IPS DF 6.9 (cell line): ENCODE data around the gene ANO6.

Experiments
- DNase-seq: peaks from one replicate; pipeline ENCODE4 v3.0.0-alpha.2; 2013; ENCODE audit warnings: low read depth, low spot score
- H3K27ac ChIP-seq: one replicate; pipeline ENCODE4 v1.5.1; 2013; ENCODE audit warnings: low read length, control low read depth
- H3K27me3 ChIP-seq: 2 replicates; pipeline ENCODE4 v1.6.1; 2013; ENCODE audit warnings: mild to moderate bottlenecking, low read length; ENCODE audit not compliant: control insufficient read depth, insufficient read depth
- H3K36me3 ChIP-seq: 2 replicates; pipeline ENCODE4 v1.6.1; 2013; ENCODE audit warnings: low read length; ENCODE audit not compliant: control insufficient read depth, insufficient read depth
- H3K4me1 ChIP-seq: 2 replicates; pipeline ENCODE4 v1.6.1; 2013; ENCODE audit warnings: low read length; ENCODE audit not compliant: control insufficient read depth, insufficient read depth
- H3K4me3 ChIP-seq: 2 replicates; pipeline ENCODE4 v1.5.1; 2013; ENCODE audit warnings: mild to moderate bottlenecking, low read length
- H3K9me3 ChIP-seq: 2 replicates; pipeline ENCODE4 v1.6.1; 2013; ENCODE audit warnings: low read length, inconsistent platforms; ENCODE audit not compliant: control insufficient read depth, insufficient read depth
- WGBS: extraction: QIAGEN DNeasy Blood & Tissue Kit; methylation state at CpG from one replicate; pipeline ENCODE4 v1.1.7; 2013; ENCODE audit warnings: mixed read lengths, missing lambda C conversion rate; ENCODE audit not compliant: insufficient read length, insufficient coverage; 5-methylcytosine and 5-hydroxymethylcytosine counted together

ANO6 gene

DNA sequence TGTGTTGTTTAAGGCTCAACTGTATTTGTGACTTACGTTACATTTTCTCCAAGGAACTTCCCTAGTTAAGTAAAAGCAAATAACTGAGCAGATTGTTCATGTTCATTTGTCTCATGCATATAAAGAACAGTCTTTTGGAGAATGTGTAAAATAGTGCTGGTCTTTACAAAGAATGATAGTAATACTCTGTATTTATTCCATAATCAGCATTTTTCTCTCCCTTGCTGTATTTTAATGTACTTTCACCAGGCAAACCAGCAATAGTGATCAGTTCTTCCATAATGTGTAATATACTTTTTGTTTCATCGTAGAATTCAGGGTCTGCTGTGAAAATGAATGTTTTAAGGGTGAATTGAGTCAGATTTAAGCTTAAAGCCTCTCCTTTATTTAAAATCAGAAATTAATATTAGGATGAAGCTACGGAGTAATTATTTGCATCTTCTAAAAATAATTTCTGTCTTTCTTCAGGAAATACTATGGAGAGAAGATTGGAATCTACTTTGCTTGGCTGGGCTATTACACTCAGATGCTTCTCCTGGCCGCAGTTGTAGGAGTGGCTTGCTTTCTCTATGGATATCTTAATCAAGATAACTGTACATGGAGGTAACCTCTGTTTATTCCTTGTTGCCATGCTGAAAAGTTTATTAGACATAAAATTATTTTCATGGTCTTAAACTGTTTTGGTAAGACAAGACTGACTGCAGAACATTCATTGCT lies 141.1 kb downstream of the ANO6 start:
- WGBS: no CpG with 5 or more reads among the region's 4 CpGs
- Histone ChIP-seq H3K9me3 (no peaks in the 10 kb centered on the region), H3K4me1 (no peaks in the 10 kb centered on the region; the same call in 1 of the 2 replicates), H3K36me3 (no peaks in the 10 kb centered on the region; the same call in 1 of the 2 replicates), H3K27ac (no peak overlapping the region), H3K27me3 (no peaks in the 10 kb centered on the region), H3K4me3 (no peak overlapping the region)
- no peak for DNase-seq

DNA sequence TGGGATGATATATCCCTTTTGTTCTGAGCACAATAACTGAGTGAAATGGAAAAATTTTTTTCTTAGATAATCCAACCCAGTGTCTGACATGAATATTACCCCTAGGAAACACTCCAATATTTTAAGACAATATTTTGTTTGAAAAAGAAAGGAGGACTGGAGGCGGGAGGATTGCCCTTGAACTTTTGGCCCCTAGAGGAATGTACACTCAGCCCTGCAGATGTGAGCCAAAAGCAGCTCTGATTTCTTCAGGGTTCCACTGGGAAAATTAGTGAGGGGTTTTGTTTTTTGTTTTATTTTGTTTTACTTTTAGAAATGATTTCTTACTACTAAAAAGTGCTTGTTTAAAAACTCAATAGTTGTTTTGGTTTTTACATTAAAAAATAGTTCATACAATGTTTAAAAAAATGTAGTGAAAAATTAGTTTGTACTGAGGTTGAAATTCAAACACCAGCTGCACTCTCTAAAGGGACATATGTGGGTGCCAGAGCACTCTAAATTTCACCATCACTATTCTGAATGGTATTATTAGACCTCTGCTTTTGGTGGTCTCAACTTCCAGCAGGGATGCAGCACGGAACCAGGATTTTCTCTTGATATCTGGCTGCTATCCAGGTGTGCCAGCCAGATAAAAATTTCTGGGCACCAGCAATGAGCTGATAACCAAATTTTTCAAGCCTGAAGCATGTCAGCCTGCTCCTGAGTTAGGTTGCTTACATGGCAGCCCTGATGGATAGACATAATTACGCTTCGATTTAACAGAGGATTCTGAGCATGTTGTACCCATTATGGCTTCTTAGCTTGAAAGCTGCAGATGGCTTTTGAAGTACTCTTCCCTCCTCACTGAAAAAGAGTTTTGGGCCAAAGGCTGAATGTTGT lies 141.9 kb downstream of the ANO6 start:
- Histone ChIP-seq H3K27ac (no peak overlapping the region), H3K36me3 (no peaks in the 10 kb centered on the region; the same call in 1 of the 2 replicates)
- no CpG with 5 or more reads among the region's 4 CpGs for WGBS

DNA sequence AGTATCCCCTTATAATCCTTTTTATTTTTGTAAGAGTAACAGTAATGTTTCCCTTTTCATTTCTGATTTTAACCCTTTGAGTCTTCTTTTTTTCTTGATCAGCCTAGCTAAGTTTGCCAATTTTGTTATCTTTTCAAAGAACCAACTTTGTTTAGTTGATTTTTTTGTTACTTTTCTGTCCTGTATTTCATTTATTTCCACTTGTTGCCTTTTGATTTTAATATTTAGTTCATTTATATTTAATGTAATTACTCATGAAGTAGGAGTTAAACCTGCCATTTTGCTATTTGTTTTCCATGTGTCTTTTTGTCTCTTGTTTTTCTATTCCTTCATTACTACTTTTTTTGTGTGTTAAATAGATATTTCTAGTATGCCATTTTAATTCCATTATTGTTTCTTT lies 146.4 kb downstream of the ANO6 start:
- DNase-seq: no peak
- Histone ChIP-seq H3K36me3 (no peaks in the 10 kb centered on the region), H3K4me3 (no peak overlapping the region), H3K4me1 (no peaks in the 10 kb centered on the region), H3K27ac (no peak overlapping the region), H3K27me3 (no peaks in the 10 kb centered on the region), H3K9me3 (no peaks in the 10 kb centered on the region)

More for the DNA sequence above, 141.9 kb downstream of the ANO6 start:
- H3K4me1 ChIP-seq: no peaks in the 10 kb centered on the region; the same call in 1 of the 2 replicates
- DNase-seq: no peak
- no peaks in the 10 kb centered on the region for H3K27me3 ChIP-seq
- no peak overlapping the region for H3K4me3 ChIP-seq
- no peaks in the 10 kb centered on the region for H3K9me3 ChIP-seq

DNA sequence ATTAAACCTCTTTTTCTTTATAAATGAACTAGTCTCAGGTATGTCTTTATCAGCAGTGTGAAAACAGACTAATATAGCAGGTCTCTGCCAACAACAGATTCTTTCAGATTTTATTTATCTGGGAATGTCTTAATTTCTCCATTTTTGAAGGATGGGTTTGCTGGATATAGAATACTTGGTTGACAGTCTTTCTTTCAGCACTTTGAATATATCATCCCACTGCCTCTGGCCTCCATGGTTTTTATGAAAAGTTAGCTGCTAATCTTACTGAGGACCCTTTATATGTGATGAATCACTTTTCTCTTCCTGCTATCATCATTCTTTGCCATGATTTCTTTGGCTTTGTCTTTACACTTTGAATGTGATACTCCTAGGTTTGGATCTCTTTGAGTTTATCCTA lies 148.0 kb downstream of the ANO6 start:
- Histone ChIP-seq H3K27ac (no peak overlapping the region), H3K4me1 (no peaks in the 10 kb centered on the region), H3K9me3 (no peaks in the 10 kb centered on the region), H3K27me3 (no peaks in the 10 kb centered on the region), H3K36me3 (no peaks in the 10 kb centered on the region), H3K4me3 (no peak overlapping the region)
- no peak for DNase-seq

DNA sequence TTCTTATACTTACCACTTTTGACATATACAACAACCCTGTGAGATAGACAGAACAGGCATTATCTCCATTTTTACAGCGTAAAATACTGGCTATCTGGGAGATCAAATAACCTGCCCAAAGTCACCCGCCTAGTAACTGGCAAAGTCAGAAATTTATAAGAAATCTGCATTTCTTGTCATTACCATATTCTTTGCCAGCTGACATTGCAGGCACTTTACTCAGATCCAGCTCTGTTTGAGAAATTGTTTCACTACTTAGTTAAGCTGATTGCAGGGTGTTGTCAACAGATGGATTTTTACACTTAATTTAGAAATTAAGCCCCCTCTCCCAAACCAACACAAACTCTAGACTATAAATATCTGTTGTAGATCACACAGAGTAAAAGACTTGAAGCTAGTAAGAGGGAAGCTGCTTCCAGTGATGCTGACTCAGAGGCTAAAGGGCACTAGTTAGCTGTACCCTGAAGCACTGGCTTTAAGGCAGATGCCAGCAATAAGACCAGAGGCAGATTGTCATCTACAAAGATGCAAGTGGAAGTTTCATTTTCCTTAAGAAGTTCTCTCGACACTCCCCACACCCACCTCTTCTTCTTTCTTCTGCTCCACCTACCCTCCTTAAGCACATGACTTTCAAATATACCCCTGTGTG lies 153.1 kb downstream of the ANO6 start:
- Histone ChIP-seq H3K27ac (no peak overlapping the region), H3K9me3 (no peaks in the 10 kb centered on the region), H3K4me1 (no peaks in the 10 kb centered on the region), H3K27me3 (no peaks in the 10 kb centered on the region), H3K36me3 (no peaks in the 10 kb centered on the region), H3K4me3 (no peak overlapping the region)
- no CpG with 5 or more reads among the region's 3 CpGs for WGBS
- DNase-seq: no peak

DNA sequence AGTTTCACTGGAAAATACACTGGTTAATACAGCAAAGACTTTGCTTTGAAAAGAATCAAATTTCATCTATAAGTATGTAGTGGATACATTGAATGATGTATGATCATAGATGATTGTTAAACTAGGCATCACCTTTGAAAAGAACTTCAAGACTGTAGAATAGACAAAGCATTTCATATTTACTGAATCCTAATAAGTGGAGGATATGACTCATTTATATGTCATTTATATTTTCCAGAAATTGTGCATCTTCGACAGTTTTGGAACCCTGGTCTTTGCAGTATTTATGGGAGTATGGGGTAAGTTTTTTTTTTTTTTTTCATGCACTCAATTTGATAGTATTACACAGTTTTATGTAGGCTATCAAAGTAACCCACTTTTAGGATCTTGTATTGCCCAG lies 161.9 kb downstream of the ANO6 start:
- no peak overlapping the region for H3K27ac ChIP-seq
- no CpG with 5 or more reads among the region's 1 CpG for WGBS
- H3K27me3 ChIP-seq: no peaks in the 10 kb centered on the region
- no peaks in the 10 kb centered on the region for H3K9me3 ChIP-seq
- no peaks in the 10 kb centered on the region for H3K4me1 ChIP-seq
- 0 out of 2 replicates have a peak, but pooled peaks cover 3% of the 10 kb centered on the region for H3K36me3 ChIP-seq
- H3K4me3 ChIP-seq: no peak overlapping the region
- no peak for DNase-seq

DNA sequence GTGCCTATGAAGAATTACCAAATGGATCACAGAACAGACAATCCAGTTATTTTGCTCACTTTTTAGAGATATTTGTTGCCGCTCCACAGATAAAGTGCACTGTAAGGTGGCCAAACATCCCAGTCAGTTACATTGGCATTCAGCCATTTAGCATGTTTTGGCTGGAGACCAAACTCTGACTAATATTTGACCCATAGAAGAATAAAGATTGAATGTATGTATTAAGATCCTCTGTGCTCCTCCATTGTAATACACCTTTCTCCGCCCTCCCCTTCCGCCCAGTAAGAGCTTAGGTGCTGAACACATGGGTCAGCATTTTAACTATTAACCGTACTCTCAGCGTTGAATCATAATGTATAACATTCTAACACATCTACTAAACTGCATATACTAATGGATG lies 163.4 kb downstream of the ANO6 start:
- Histone ChIP-seq H3K4me3 (no peak overlapping the region), H3K4me1 (no peaks in the 10 kb centered on the region), H3K9me3 (no peaks in the 10 kb centered on the region), H3K27me3 (no peaks in the 10 kb centered on the region), H3K27ac (no peak overlapping the region), H3K36me3 (0 out of 2 replicates have a peak, but pooled peaks cover 3% of the 10 kb centered on the region)
- DNase-seq: no peak
- WGBS: no CpG with 5 or more reads among the region's 5 CpGs

DNA sequence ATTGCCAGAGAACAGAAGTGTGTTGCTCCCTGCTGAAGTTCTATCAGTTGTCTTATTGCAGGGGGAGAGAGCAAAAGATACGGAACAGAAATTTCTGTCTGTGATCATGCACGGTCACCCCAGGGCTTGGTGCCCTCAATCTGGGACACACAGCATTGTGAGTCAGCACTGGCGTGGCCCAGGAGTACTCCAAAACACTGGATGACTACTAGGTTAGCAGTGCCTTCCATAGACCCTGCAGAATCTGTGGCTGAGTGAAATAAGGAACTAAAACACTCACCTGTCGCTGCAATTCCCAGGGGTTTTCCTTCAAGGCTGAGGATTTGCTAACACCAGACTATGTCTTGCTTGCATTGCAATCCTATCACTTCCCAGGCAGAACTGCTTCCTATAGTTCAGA lies 165.5 kb downstream of the ANO6 start:
- WGBS: no CpG with 5 or more reads among the region's 4 CpGs
- no peak for DNase-seq
- 0 out of 2 replicates have a peak, but pooled peaks cover 3% of the 10 kb centered on the region for H3K36me3 ChIP-seq
- no peak overlapping the region for H3K27ac ChIP-seq
- no peaks in the 10 kb centered on the region for H3K9me3 ChIP-seq
- no peaks in the 10 kb centered on the region for H3K27me3 ChIP-seq
- H3K4me1 ChIP-seq: no peaks in the 10 kb centered on the region
- H3K4me3 ChIP-seq: no peak overlapping the region

DNA sequence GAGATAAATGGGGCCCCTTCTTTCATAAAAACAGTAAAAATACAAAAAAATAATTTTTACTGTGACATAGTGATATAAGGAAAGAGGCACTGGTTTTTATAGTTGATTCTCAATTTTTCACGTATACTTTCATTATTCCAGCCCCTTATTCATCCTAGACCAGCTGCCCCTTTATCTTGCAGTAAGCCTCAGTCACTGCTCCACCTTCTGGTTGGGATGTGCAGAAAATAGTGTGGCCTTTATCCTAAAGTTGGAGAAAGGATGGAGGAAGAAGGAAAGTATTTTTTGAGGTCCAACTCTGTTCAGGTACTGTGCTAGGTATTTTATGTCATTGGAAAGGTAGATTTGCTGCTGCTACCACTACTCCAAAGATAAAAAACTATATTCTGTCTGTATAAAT lies 172.7 kb downstream of the ANO6 start:
- Histone ChIP-seq H3K36me3 (peaks cover 3% of the 10 kb centered on the region; the same call in 1 of the 2 replicates), H3K4me1 (no peaks in the 10 kb centered on the region; the same call in 1 of the 2 replicates), H3K27me3 (no peaks in the 10 kb centered on the region), H3K9me3 (no peaks in the 10 kb centered on the region), H3K4me3 (no peak overlapping the region), H3K27ac (no peak overlapping the region)
- no CpG with 5 or more reads among the region's 1 CpG for WGBS
- DNase-seq: no peak

DNA sequence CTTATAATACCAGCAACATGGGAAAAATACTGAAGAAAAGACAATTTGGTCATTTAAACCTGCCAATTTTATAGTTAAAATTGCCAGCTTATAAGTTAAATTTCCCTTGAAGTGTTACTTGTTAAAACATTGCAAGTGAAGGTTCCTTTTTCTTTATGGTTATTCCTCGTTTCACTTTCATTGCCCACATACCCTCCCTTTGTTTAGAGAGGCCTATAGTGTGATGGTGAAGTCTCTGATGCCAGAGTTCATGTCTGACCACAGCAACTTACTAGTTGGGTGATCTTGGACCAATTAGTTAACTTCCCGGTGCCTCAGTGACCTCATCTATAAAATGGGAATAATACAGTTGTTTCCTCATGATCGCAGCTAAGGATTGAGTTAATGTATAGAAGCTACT lies 173.5 kb downstream of the ANO6 start:
- no peak for DNase-seq
- Histone ChIP-seq H3K4me3 (no peak overlapping the region), H3K36me3 (peaks cover 3% of the 10 kb centered on the region; the same call in 1 of the 2 replicates), H3K4me1 (no peaks in the 10 kb centered on the region; the same call in 1 of the 2 replicates), H3K9me3 (no peaks in the 10 kb centered on the region), H3K27ac (no peak overlapping the region), H3K27me3 (no peaks in the 10 kb centered on the region)
- no CpG with 5 or more reads among the region's 3 CpGs for WGBS
